ENCODE measurements around the gene PRKD1.

DNA sequence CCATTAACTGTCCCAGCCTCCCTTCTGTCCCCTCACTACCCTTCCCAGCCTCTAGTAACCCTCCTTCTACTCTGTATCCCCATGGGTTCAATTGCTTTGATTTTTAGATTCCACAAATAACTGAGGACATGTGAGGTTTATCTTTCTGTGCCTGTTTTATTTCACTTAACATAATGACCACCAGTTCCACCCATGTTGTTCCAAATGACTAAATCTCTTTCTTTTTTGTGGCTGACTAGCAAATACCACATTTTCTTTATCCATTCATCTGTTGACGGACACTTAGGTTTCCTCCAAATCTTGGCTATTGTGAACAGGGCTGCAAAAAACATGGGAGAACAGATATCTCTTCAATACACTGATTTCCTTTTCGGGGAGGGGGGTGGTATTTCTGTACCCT lies 65.7 kb downstream of the PRKD1 start:
- TF ChIP-seq ZNF70 (CRISPR knock-in tag; IDR thresholded peaks at IDR 0.05) (no peak), ZC3H10 (CRISPR knock-in tag; IDR thresholded peaks at IDR 0.05) (no peak), ZFP30 (CRISPR knock-in tag; IDR thresholded peaks at IDR 0.05) (no peak)

Data from SK-N-SH treated with all-trans-retinoic acid at 6 μM for 48 hours (cell line).